IMR-90 (cell line): Measurements from ENCODE around the gene HS2ST1. TPM values are rescaled to one million over a fixed set of nuclear protein-coding genes. Genes with fewer than 3 reads are reported as not detected.

Source experiments
- ATAC-seq: fragments of 200-7000 bp; cut with Tn5 transposase; 2 replicates; pipeline ENCODE4 v1.9.1; 2020; ENCODE audit warnings: low read depth, mild to moderate bottlenecking, moderate library complexity
- BruUV-seq: library from RNA; stranded (reverse); fragments of 400-500 nt; replicated peaks from 2 replicates; lab custom pipeline; 2021; lab: Mats Ljungman, UMichigan
- CTCF ChIA-PET: fragments of 300-600 bp; formaldehyde crosslinking; extraction: SDS; loops from one replicate; lab custom pipeline; 2021; ENCODE audit warnings: antibody characterized with exemption; lab: Yijun Ruan, JAX
- POLR2A ChIA-PET: fragments of 300-600 bp; sonication (Branson Sonifier 250); formaldehyde crosslinking; loops from one replicate; lab custom pipeline; 2022; ENCODE audit warnings: antibody characterized with exemption; ENCODE audit not compliant: unreplicated experiment; lab: Charles Lee
- DNase-seq: peaks from one replicate; pipeline ENCODE4 v3.0.0; 2013
- H2AFZ ChIP-seq: replicated peaks from 2 replicates; pipeline ENCODE3; 2013; ENCODE audit warnings: low read length, mild to moderate bottlenecking; ENCODE audit not compliant: poor library complexity
- H2AK5ac ChIP-seq: 2 replicates; pipeline ENCODE4 v1.6.1; 2013; ENCODE audit warnings: low read depth, low read length, inconsistent platforms
- H2AK9ac ChIP-seq: replicated peaks from 2 replicates; pipeline ENCODE3; 2013; ENCODE audit warnings: mild to moderate bottlenecking, low read depth, low read length, moderate library complexity; ENCODE audit not compliant: poor library complexity
- H2BK120ac ChIP-seq: 2 replicates; pipeline ENCODE4 v1.6.1; 2013; ENCODE audit warnings: low read depth, low read length, inconsistent platforms
- H2BK15ac ChIP-seq: 3 replicates; pipeline ENCODE4 v1.6.1; 2013; ENCODE audit warnings: low read depth, low read length, inconsistent platforms
- H2BK20ac ChIP-seq: 2 replicates; pipeline ENCODE4 v1.6.1; 2013; ENCODE audit warnings: low read depth, mild to moderate bottlenecking, inconsistent platforms, low read length, moderate library complexity
- H2BK5ac ChIP-seq: 2 replicates; pipeline ENCODE4 v1.6.1; 2013; ENCODE audit warnings: mild to moderate bottlenecking, low read depth, low read length, inconsistent platforms; ENCODE audit not compliant: poor library complexity, severe bottlenecking
- H3K14ac ChIP-seq: replicated peaks from 2 replicates; pipeline ENCODE4 v1.6.1; 2013; ENCODE audit warnings: low read depth, low read length, inconsistent platforms
- H3K18ac ChIP-seq: 2 replicates; pipeline ENCODE4 v1.6.1; 2013; ENCODE audit warnings: low read depth, low read length, control low read depth
- H3K23ac ChIP-seq: 2 replicates; pipeline ENCODE4 v1.6.1; 2013; ENCODE audit warnings: low read depth, low read length, inconsistent platforms
- H3K27ac ChIP-seq: 2 replicates; pipeline ENCODE4 v1.5.1; 2013; ENCODE audit warnings: mild to moderate bottlenecking, control low read depth, low read length; ENCODE audit not compliant: insufficient read depth
- H3K27me3 ChIP-seq: 2 replicates; pipeline ENCODE4 v1.6.1; 2013; ENCODE audit warnings: low read length; ENCODE audit not compliant: control insufficient read depth, insufficient read depth
- H3K36me3 ChIP-seq: 2 replicates; pipeline ENCODE4 v1.6.1; 2013; ENCODE audit warnings: low read length, mixed read lengths; ENCODE audit not compliant: control insufficient read depth, insufficient read depth
- H3K4ac ChIP-seq: 2 replicates; pipeline ENCODE4 v1.6.1; 2013; ENCODE audit warnings: low read depth, low read length, inconsistent platforms
- H3K4me1 ChIP-seq: 2 replicates; pipeline ENCODE4 v1.6.1; 2013; ENCODE audit warnings: low read length, mixed read lengths; ENCODE audit not compliant: control insufficient read depth, insufficient read depth
- H3K4me2 ChIP-seq: 2 replicates; pipeline ENCODE4 v1.6.1; 2013; ENCODE audit warnings: low read depth, mild to moderate bottlenecking, control low read depth, low read length, moderate library complexity
- H3K4me3 ChIP-seq: 2 replicates; pipeline ENCODE4 v1.5.1; 2013; ENCODE audit warnings: low read depth, mild to moderate bottlenecking, control low read depth, low read length, moderate library complexity; ENCODE audit not compliant: insufficient read depth
- H3K56ac ChIP-seq: 2 replicates; pipeline ENCODE4 v1.6.1; 2013; ENCODE audit warnings: low read length, inconsistent platforms; ENCODE audit not compliant: insufficient read depth; ENCODE audit errors: extremely low read depth
- H3K79me1 ChIP-seq, 2 experiments: 2 replicates each; pipeline ENCODE4 v1.6.1; 2013; ENCODE audit warnings: low read length in 2 of 2, inconsistent platforms in 1 of 2, low read depth in 1 of 2
- H3K9ac ChIP-seq: 2 replicates; pipeline ENCODE4 v1.6.1; 2013; ENCODE audit warnings: low read depth, low read length, control low read depth
- H3K9me1 ChIP-seq: 2 replicates; pipeline ENCODE4 v1.6.1; 2013; ENCODE audit warnings: low read length, inconsistent platforms; ENCODE audit not compliant: insufficient read depth
- H3K9me3 ChIP-seq: 2 replicates; pipeline ENCODE4 v1.6.1; 2013; ENCODE audit warnings: low read length; ENCODE audit not compliant: control insufficient read depth, insufficient read depth
- H4K20me1 ChIP-seq: 2 replicates; pipeline ENCODE4 v1.6.1; 2013; ENCODE audit warnings: low read length, inconsistent platforms; ENCODE audit not compliant: insufficient read depth
- H4K5ac ChIP-seq: 2 replicates; pipeline ENCODE4 v1.6.1; 2013; ENCODE audit warnings: mild to moderate bottlenecking, low read depth, low read length, control low read depth
- H4K8ac ChIP-seq, 2 experiments: 2 replicates each; pipeline ENCODE4 v1.6.1; 2013; ENCODE audit warnings: low read depth in 2 of 2, low read length in 2 of 2, control low read depth in 1 of 2, inconsistent platforms in 1 of 2
- H4K91ac ChIP-seq: 2 replicates; pipeline ENCODE4 v1.6.1; 2013; ENCODE audit warnings: low read depth, low read length, inconsistent platforms; ENCODE audit not compliant: insufficient read depth
- MXI1 ChIP-seq: IDR thresholded peaks from 2 replicates; pipeline ENCODE4 v1.6.1; 2012; ENCODE audit warnings: low read depth, mild to moderate bottlenecking, low read length, moderate library complexity, borderline replicate concordance
- USF2 ChIP-seq: fragments of 150-350 bp; IDR thresholded peaks from 2 replicates; pipeline ENCODE4 v1.6.1; 2017; ENCODE audit warnings: mild to moderate bottlenecking, antibody characterized with exemption, low read length, low read depth
- whole genome bisulfite sequencing, 2 experiments: methylation state at CpG; one replicate each; pipeline versions ENCODE4 v1.1.5 to v1.1.7; 2013; ENCODE audit warnings: missing lambda C conversion rate in 2 of 2; ENCODE audit not compliant: insufficient read length in 1 of 2; ENCODE audit errors: extremely low coverage in 2 of 2; 5-methylcytosine and 5-hydroxymethylcytosine counted together
- dilution Hi-C: fragments of 300-500 bp; cut with HindIII; formaldehyde crosslinking; loops from one replicate; pipeline ENCODE4 v1.14.3; 2018; ENCODE audit warnings: low sequenced_read_pairs; ENCODE audit not compliant: unreplicated experiment
- in situ Hi-C: fragments of 300-500 bp; cut with MboI; formaldehyde crosslinking; loops from 3 replicates; pipeline ENCODE4 v1.14.3; 2019; ENCODE audit warnings: low sequenced_read_pairs, inconsistent platforms, mixed read lengths
- intact Hi-C: fragments of 100-400 bp; cut with micrococcal nuclease; formaldehyde crosslinking; loops from 2 replicates; pipeline ENCODE4 v1.10.0; 2022
- polyA plus RNA-seq, 3 experiments: library from polyadenylated mRNA; depleted of rRNA; stranded (reverse); fragments of >200 nt; gene quantifications; 2 replicates each; pipeline ENCODE4 v1.2.3, GENCODE V29; 2012; ENCODE audit warnings: low replicate concordance in 1 of 3
- total RNA-seq: library from RNA; depleted of rRNA; stranded (reverse); fragments of >200 nt; gene quantifications from 2 replicates; pipeline ENCODE4 v1.2.3, GENCODE V29; 2012

The HS2ST1 gene
- total and polyA plus RNA-seq, 2 of the 4 experiments (the other 2 are of a cell fraction) = 7.8 to 13.1 TPM

- Histone ChIP-seq H2BK5ac (peak overlapping the region; percentile 94), H3K9ac (peak overlapping the region; percentile 84), H4K20me1 (peaks cover 48% of the 10 kb centered on the region), H3K23ac (peak overlapping the region; percentile 98), H3K4me2 (peak overlapping the region; percentile 92), H2BK120ac (peak overlapping the region; percentile 27), H3K9me1 (no peaks in the 10 kb centered on the region), H2BK20ac (no peak overlapping the region), H4K91ac (peak overlapping the region; percentile 96), H3K9me3 (no peaks in the 10 kb centered on the region), H3K18ac (peak overlapping the region; percentile 62), H2AK5ac (peak overlapping the region; percentile 87; the same call in 1 of the 2 replicates), H3K4me3 (peak overlapping the region; percentile 71), H3K27me3 (no peaks in the 10 kb centered on the region), H3K14ac (peak overlapping the region; percentile 99), H3K4me1 (peaks cover 4% of the 10 kb centered on the region; the same call in 1 of the 2 replicates), H3K56ac (peak overlapping the region; percentile 94), H2AFZ (peak overlapping the region; percentile 94), H2BK15ac (peak overlapping the region; percentile 97; the same call in 1 of the 3 replicates), H3K79me1 (peaks cover 5 to 49% of the 10 kb centered on the region in 2 experiments; a peak in 3 of 4 replicates), H4K8ac (peak overlapping the region; percentile 88 to 99), H4K5ac (peak overlapping the region; percentile 90), H3K36me3 (no peaks in the 10 kb centered on the region; the same call in 1 of the 2 replicates), H3K27ac (peak overlapping the region; percentile 79), H3K4ac (peak overlapping the region; percentile 97), H2AK9ac (peak overlapping the region; percentile 71)
- TSS peak; percentile 50 for BruUV-seq
- peak; percentile 48 for DNase-seq
- WGBS, 2 experiments = no CpG with 5 or more reads among the region's 17 CpGs
- no peak for ATAC-seq
- ChIA-PET POLR2A (no interaction called here), CTCF (interaction anchor here (0.8 kb wide), 1 partner anchor 43 kb away, joined by 3 read pairs; no protein-coding TSS in a partner anchor)
- intact Hi-C loops = loop anchor here (5.0 kb wide), 2 partner anchors 39 to 164 kb away; no protein-coding TSS in a partner anchor
- TF ChIP-seq MXI1 (peak; percentile 57; the same call in 1 of the 2 replicates), USF2 (no peak)
- in situ Hi-C loops = no loop called here
- dilution Hi-C loops = no loop called here
Observed at GRCh38 chr1:86913399-86913895, 988 bp upstream of the HS2ST1 start.
